HFFc6 (cell line): Measurements from ENCODE around the gene TEC. TPM values are rescaled to one million over a fixed set of nuclear protein-coding genes. Genes with fewer than 3 reads are reported as not detected.

Experiments used
- DNase-seq: peaks from one replicate; pipeline ENCODE4 v3.0.0-alpha.2; 2018
- H3K27ac Mint-ChIP-seq: 2 replicates; pipeline ENCODE4 v1.8.0; 2020; ENCODE audit warnings: mild to moderate bottlenecking, mixed read lengths
- H3K27me3 Mint-ChIP-seq: 2 replicates; pipeline ENCODE4 v1.8.0; 2021; ENCODE audit warnings: mild to moderate bottlenecking, moderate library complexity, mixed read lengths; ENCODE audit not compliant: insufficient read depth
- H3K36me3 Mint-ChIP-seq: 2 replicates; pipeline ENCODE4 v1.8.0; 2021; ENCODE audit warnings: low read depth, mixed read lengths
- H3K4me1 Mint-ChIP-seq: 2 replicates; pipeline ENCODE4 v1.8.0; 2020; ENCODE audit warnings: low read depth, mixed read lengths
- H3K4me3 Mint-ChIP-seq: 2 replicates; pipeline ENCODE4 v1.8.0; 2020; ENCODE audit warnings: mild to moderate bottlenecking, moderate library complexity, mixed read lengths
- H3K9me3 Mint-ChIP-seq: 2 replicates; pipeline ENCODE4 v1.8.0; 2020; ENCODE audit warnings: mild to moderate bottlenecking, mixed read lengths
- CTCF ChIP-seq: fragments of 200-600 bp; sonication (generic); IDR thresholded peaks from 2 replicates; pipeline ENCODE4 v1.5.0; 2021; ENCODE audit warnings: antibody characterized with exemption, mild to moderate bottlenecking
- total RNA-seq, 6 experiments: library from RNA; stranded (reverse); fragmentation: NEBNext Ultra II Directional; extraction: Animal tissue kit (Norgen Biotek cat#: 25700); gene quantifications; 2 replicates in 1 of 6; 3 replicates in 5 of 6; pipeline ENCODE4 v1.2.3, GENCODE V29; 2021

Gene TEC
- total RNA-seq, 6 experiments from 2014 or later: 0.23 TPM; not detected in 5

- H3K27ac Mint-ChIP-seq: no peak overlapping the region
- H3K9me3 Mint-ChIP-seq: no peaks in the 10 kb centered on the region
- no peak for DNase-seq
- H3K4me3 Mint-ChIP-seq: no peak overlapping the region
- no peak for TF ChIP-seq CTCF
- H3K27me3 Mint-ChIP-seq: peaks cover 7% of the 10 kb centered on the region
- no peaks in the 10 kb centered on the region for H3K36me3 Mint-ChIP-seq
- H3K4me1 Mint-ChIP-seq: no peaks in the 10 kb centered on the region
These were observed 53.1 kb downstream of the TEC start for GRCh38 chr4:48216563-48216962.

GRCh38 chr4:48215977-48216376 is 53.7 kb downstream of the TEC start:
- Mint-ChIP-seq H3K27me3 (peaks cover 7% of the 10 kb centered on the region), H3K4me3 (no peak overlapping the region), H3K27ac (no peak overlapping the region), H3K9me3 (no peaks in the 10 kb centered on the region), H3K36me3 (no peaks in the 10 kb centered on the region), H3K4me1 (no peaks in the 10 kb centered on the region)
- TF ChIP-seq CTCF: no peak
- no peak for DNase-seq

GRCh38 chr4:48212165-48212564 is 57.5 kb downstream of the TEC start:
- Mint-ChIP-seq H3K4me1 (no peaks in the 10 kb centered on the region), H3K27me3 (peaks cover 5% of the 10 kb centered on the region; the same call in 1 of the 2 replicates), H3K36me3 (no peaks in the 10 kb centered on the region), H3K4me3 (no peak overlapping the region), H3K27ac (no peak overlapping the region), H3K9me3 (no peaks in the 10 kb centered on the region)
- DNase-seq: no peak
- no peak for TF ChIP-seq CTCF

GRCh38 chr4:48210966-48211328 is 58.7 kb downstream of the TEC start:
- no peak for TF ChIP-seq CTCF
- H3K27ac Mint-ChIP-seq: no peak overlapping the region

GRCh38 chr4:48205626-48206025 is 64.0 kb downstream of the TEC start:
- Mint-ChIP-seq H3K9me3 (no peaks in the 10 kb centered on the region), H3K27ac (no peak overlapping the region), H3K27me3 (peaks cover 20% of the 10 kb centered on the region), H3K36me3 (no peaks in the 10 kb centered on the region), H3K4me3 (no peak overlapping the region), H3K4me1 (no peaks in the 10 kb centered on the region)
- DNase-seq: no peak
- no peak for TF ChIP-seq CTCF

More at GRCh38 chr4:48210966-48211328, 58.7 kb downstream of the TEC start:
- no peaks in the 10 kb centered on the region for H3K9me3 Mint-ChIP-seq
- H3K4me3 Mint-ChIP-seq: no peak overlapping the region
- DNase-seq: no peak
- H3K4me1 Mint-ChIP-seq: no peaks in the 10 kb centered on the region
- no peaks in the 10 kb centered on the region for H3K36me3 Mint-ChIP-seq
- peaks cover 5% of the 10 kb centered on the region; the same call in 1 of the 2 replicates for H3K27me3 Mint-ChIP-seq

GRCh38 chr4:48205107-48205506 is 64.5 kb downstream of the TEC start:
- H3K9me3 Mint-ChIP-seq: no peaks in the 10 kb centered on the region
- H3K36me3 Mint-ChIP-seq: no peaks in the 10 kb centered on the region
- TF ChIP-seq CTCF: no peak
- no peak overlapping the region for H3K27ac Mint-ChIP-seq
- H3K4me1 Mint-ChIP-seq: no peaks in the 10 kb centered on the region
- DNase-seq: no peak
- H3K4me3 Mint-ChIP-seq: no peak overlapping the region
- peaks cover 22% of the 10 kb centered on the region for H3K27me3 Mint-ChIP-seq
